ENCODE results near the gene CENATAC.
"Not testable (repeated sequence)": the region's sequence is repeated elsewhere in the genome, so short reads cannot be mapped to it uniquely, and the experiment has no call there.

Gene CENATAC

GRCh38 chr11:118996926-118997626 is 862 bp upstream of the CENATAC start:
- peak; percentile 32 for DNase-seq

- no peak for DNase-seq
These were observed 415 bp downstream of the CENATAC start for GRCh38 chr11:118998388-118998717.

GRCh38 chr11:118998822-118999221 is 884 bp downstream of the CENATAC start:
- no peak for DNase-seq

GRCh38 chr11:119000906-119001305 is 3.0 kb downstream of the CENATAC start:
- DNase-seq, result no peak

- DNase-seq, result no peak
These were observed 8.7 kb downstream of the CENATAC start for GRCh38 chr11:119006656-119007055.

GRCh38 chr11:119011476-119012053 is 13.6 kb downstream of the CENATAC start:
- DNase-seq, result no peak

GRCh38 chr11:119012629-119013170 is 14.8 kb downstream of the CENATAC start:
- no peak for DNase-seq

- DNase-seq, result no peak
These were observed 16.4 kb downstream of the CENATAC start for GRCh38 chr11:119014209-119014924.

- DNase-seq, result no peak
These were observed 17.2 kb downstream of the CENATAC start for GRCh38 chr11:119015054-119015611.

- no peak for DNase-seq
These were observed 18.5 kb downstream of the CENATAC start for GRCh38 chr11:119016216-119017009.

GRCh38 chr11:119017377-119017776 is 19.4 kb downstream of the CENATAC start:
- not testable (repeated sequence) for DNase-seq

GRCh38 chr11:119018074-119018938 is 20.4 kb downstream of the CENATAC start, which contains the start of the genes RPS25 and TRAPPC4:
Gene RPS25 (minus strand): TSS chr11:119018343. CDS start chr11:119018284, 59 bp downstream.
Gene TRAPPC4 (plus strand): TSS chr11:119018766. CDS start chr11:119018796, 30 bp downstream.
- peak; percentile 95 for DNase-seq

- DNase-seq, result no peak
These were observed 22.1 kb downstream of the CENATAC start for GRCh38 chr11:119019996-119020395.

GRCh38 chr11:119021631-119022030 is 23.7 kb downstream of the CENATAC start:
- no peak for DNase-seq

GRCh38 chr11:119023741-119024140 is 25.8 kb downstream of the CENATAC start:
- no peak for DNase-seq

- no peak for DNase-seq
These were observed 26.6 kb downstream of the CENATAC start for GRCh38 chr11:119024430-119025098.

GRCh38 chr11:119025099-119025473 is 27.1 kb downstream of the CENATAC start:
- no peak for DNase-seq

GRCh38 chr11:119025541-119025940 is 27.6 kb downstream of the CENATAC start:
- no peak for DNase-seq

GRCh38 chr11:119025978-119026766 is 28.2 kb downstream of the CENATAC start:
- DNase-seq, result no peak

GRCh38 chr11:119026970-119027369 is 29.0 kb downstream of the CENATAC start:
- DNase-seq, result no peak

Data from CD4-positive, alpha-beta T cell treated with Interleukin-17A for 4 hours (primary cell).